ENCODE results near the gene SLC35C1.

SLC35C1 gene

DNA sequence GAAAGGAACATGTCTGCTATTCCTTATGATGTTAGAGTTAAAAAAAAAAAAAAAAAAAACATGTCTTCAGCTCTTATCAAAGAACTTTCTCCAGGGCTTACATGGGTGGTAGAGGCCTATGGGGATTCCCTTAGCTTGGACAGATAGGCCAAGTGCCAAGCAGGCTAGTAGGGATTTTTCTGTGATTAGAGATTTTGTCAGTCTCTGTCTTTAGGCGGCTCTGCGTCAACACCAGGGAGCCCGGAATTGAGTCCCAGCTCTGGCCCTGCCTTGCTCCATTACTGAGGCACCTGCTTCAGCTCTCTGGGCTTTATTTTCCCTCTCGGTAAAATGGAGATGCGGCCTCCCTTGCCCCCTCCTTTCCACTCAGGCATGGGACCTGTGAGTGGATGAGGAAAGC lies 55.4 kb downstream of the SLC35C1 start:
- H3K27me3 ChIP-seq (replicated peaks; ENCODE audit: insufficient read depth, low read length): no peaks in the 10 kb centered on the region
- no peaks in the 10 kb centered on the region for H3F3A ChIP-seq (ENCODE audit: insufficient read depth, low read length)
- peaks cover 9% of the 10 kb centered on the region; the same call in 1 of the 2 replicates for H3K36me3 ChIP-seq (replicated peaks; ENCODE audit: insufficient read depth, low read length)
- no peak overlapping the region for H3K4me2 ChIP-seq (ENCODE audit: low read depth, low read length)
- no peaks in the 10 kb centered on the region for H3K9me3 ChIP-seq (replicated peaks; ENCODE audit: insufficient read depth, low read length)
- H4K20me1 ChIP-seq (ENCODE audit: insufficient read depth, low read length): no peaks in the 10 kb centered on the region
- no peak overlapping the region for H3K9ac ChIP-seq (ENCODE audit: low read length)
- no peak overlapping the region for H2AFZ ChIP-seq (ENCODE audit: low read length)
- TF ChIP-seq EZH2 (optimal IDR thresholded peaks at IDR 0.05; ENCODE audit: low read depth, low read length) (no peak), EZH2phosphoT487 (IDR thresholded peaks at IDR 0.05; ENCODE audit: low read length) (no peak)
- TF ChIP-seq, protein P1, sequence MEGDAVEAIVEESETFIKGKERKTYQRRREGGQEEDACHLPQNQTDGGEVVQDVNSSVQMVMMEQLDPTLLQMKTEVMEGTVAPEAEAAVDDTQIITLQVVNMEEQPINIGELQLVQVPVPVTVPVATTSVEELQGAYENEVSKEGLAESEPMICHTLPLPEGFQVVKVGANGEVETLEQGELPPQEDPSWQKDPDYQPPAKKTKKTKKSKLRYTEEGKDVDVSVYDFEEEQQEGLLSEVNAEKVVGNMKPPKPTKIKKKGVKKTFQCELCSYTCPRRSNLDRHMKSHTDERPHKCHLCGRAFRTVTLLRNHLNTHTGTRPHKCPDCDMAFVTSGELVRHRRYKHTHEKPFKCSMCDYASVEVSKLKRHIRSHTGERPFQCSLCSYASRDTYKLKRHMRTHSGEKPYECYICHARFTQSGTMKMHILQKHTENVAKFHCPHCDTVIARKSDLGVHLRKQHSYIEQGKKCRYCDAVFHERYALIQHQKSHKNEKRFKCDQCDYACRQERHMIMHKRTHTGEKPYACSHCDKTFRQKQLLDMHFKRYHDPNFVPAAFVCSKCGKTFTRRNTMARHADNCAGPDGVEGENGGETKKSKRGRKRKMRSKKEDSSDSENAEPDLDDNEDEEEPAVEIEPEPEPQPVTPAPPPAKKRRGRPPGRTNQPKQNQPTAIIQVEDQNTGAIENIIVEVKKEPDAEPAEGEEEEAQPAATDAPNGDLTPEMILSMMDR (IDR thresholded peaks at IDR 0.05; ENCODE audit: low read length): no peak
- no peaks in the 10 kb centered on the region for H3K4me1 ChIP-seq (ENCODE audit: low read length)
- no peak overlapping the region for H3K4me3 ChIP-seq (ENCODE audit: low read length)
- H3K79me2 ChIP-seq (ENCODE audit: low read length): peaks cover 9% of the 10 kb centered on the region
- H3K9me2 ChIP-seq (replicated peaks; ENCODE audit: insufficient read depth, low read length): no peaks in the 10 kb centered on the region
- no peak for DNase-seq
- no peak overlapping the region for H3K27ac ChIP-seq (ENCODE audit: low read length)

DNA sequence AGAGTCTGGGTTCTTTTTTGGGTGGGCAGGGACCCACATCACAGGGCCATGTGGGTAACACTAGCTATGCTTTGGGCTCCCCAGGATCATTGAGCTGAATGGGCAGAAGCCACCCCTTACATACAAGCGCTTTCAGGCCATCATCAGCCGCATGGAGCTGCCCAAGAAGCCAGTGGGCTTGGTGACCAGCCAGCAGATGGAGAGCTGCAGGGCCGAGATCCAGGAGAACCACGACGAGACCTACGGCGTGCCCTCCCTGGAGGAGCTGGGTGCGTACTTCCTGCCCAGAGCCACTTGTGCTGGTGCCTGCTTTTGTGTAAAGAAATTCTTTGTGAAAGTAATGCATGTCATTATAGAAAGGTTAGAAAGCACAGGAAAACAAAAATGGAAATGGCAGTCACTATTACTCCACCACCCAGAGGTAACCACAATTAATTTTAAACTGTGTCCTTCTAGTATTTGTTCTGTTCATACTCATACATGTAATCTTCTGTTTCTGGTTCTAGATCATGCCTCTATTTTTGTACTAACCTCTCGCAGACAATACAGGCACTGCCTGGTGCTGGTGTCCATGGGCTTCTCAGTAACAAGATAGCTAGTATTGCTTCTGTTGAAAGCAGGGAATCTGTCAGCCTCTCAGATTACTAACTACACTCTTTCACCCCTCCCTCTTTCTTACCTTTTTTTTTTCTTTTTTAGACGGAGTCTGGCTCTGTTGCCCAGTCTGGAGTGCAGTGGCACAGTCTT lies 56.0 kb downstream of the SLC35C1 start:
- Histone ChIP-seq H3K4me1 (ENCODE audit: low read length) (no peaks in the 10 kb centered on the region), H3K79me2 (ENCODE audit: low read length) (peaks cover 3% of the 10 kb centered on the region), H3K9ac (ENCODE audit: low read length) (no peak overlapping the region), H2AFZ (ENCODE audit: low read length) (no peak overlapping the region), H3F3A (ENCODE audit: insufficient read depth, low read length) (no peaks in the 10 kb centered on the region), H3K4me2 (ENCODE audit: low read depth, low read length) (no peak overlapping the region), H3K9me2 (replicated peaks; ENCODE audit: insufficient read depth, low read length) (no peaks in the 10 kb centered on the region), H3K36me3 (replicated peaks; ENCODE audit: insufficient read depth, low read length) (peaks cover 9% of the 10 kb centered on the region; the same call in 1 of the 2 replicates), H3K4me3 (ENCODE audit: low read length) (no peak overlapping the region), H3K27ac (ENCODE audit: low read length) (no peak overlapping the region), H3K27me3 (replicated peaks; ENCODE audit: insufficient read depth, low read length) (no peaks in the 10 kb centered on the region), H3K9me3 (replicated peaks; ENCODE audit: insufficient read depth, low read length) (no peaks in the 10 kb centered on the region), H4K20me1 (ENCODE audit: insufficient read depth, low read length) (no peaks in the 10 kb centered on the region)
- no peak for DNase-seq
- TF ChIP-seq EZH2phosphoT487 (IDR thresholded peaks at IDR 0.05; ENCODE audit: low read length) (no peak), EZH2 (optimal IDR thresholded peaks at IDR 0.05; ENCODE audit: low read depth, low read length) (no peak)
- TF ChIP-seq, protein P1 (IDR thresholded peaks at IDR 0.05; ENCODE audit: low read length): no peak

Measured in MM.1S (cell line).